Neural cell (in vitro differentiated cells): ENCODE data around the gene SPDEF. TPM values are rescaled to one million over a fixed set of nuclear protein-coding genes. Genes with fewer than 3 reads are reported as not detected.

Experiments
- H2AFZ ChIP-seq: fragments of 200-600, 300-800 bp; sonication (generic), shearing (Covaris generic); 2 replicates; pipeline ENCODE4 v1.6.0; 2014; ENCODE audit warnings: low read depth, mild to moderate bottlenecking, antibody characterized with exemption, low read length, moderate library complexity
- H3F3A ChIP-seq: fragments of 200-600 bp; shearing (Covaris generic); 2 replicates; pipeline ENCODE4 v1.6.1; 2016; ENCODE audit warnings: mild to moderate bottlenecking, moderate library complexity, mixed read lengths, antibody characterized with exemption, low read length; ENCODE audit not compliant: insufficient read depth, poor library complexity, severe bottlenecking
- H3K27ac ChIP-seq: fragments of 200-600, 300-800 bp; sonication (generic), shearing (Covaris generic); 2 replicates; pipeline ENCODE4 v1.5.1; 2014; ENCODE audit warnings: mild to moderate bottlenecking, low read length, moderate library complexity
- H3K27me3 ChIP-seq: fragments of 300-800, 200-600 bp; sonication (generic), shearing (Covaris generic); 2 replicates; pipeline ENCODE4 v1.6.0; 2014; ENCODE audit warnings: mild to moderate bottlenecking, low read depth, low read length, moderate library complexity; ENCODE audit not compliant: insufficient read depth
- H3K36me3 ChIP-seq: fragments of 300-800, 200-600 bp; sonication (generic), shearing (Covaris generic); 2 replicates; pipeline ENCODE4 v1.5.1; 2014; ENCODE audit warnings: mild to moderate bottlenecking, antibody characterized with exemption, low read length, moderate library complexity; ENCODE audit not compliant: insufficient read depth
- H3K4me2 ChIP-seq: fragments of 300-800, 200-600 bp; sonication (generic), shearing (Covaris generic); 2 replicates; pipeline ENCODE4 v1.6.0; 2014; ENCODE audit warnings: mild to moderate bottlenecking, low read length
- H3K4me3 ChIP-seq: fragments of 300-800, 200-600 bp; sonication (generic), shearing (Covaris generic); 2 replicates; pipeline ENCODE4 v1.5.1; 2014; ENCODE audit warnings: mild to moderate bottlenecking, low read length, moderate library complexity
- H3K79me2 ChIP-seq: fragments of 200-600 bp; shearing (Covaris generic); replicated peaks from 2 replicates; pipeline ENCODE4 v1.6.0; 2014; ENCODE audit warnings: mild to moderate bottlenecking, low read length, moderate library complexity; ENCODE audit not compliant: insufficient read depth
- H3K9ac ChIP-seq: fragments of 300-800, 200-600 bp; sonication (generic), shearing (Covaris generic); 2 replicates; pipeline ENCODE4 v1.6.1; 2016; ENCODE audit warnings: mild to moderate bottlenecking, low read length, mixed read lengths
- H3K9me2 ChIP-seq: fragments of 200-600 bp; shearing (Covaris generic); 2 replicates; pipeline ENCODE4 v1.6.1; 2016; ENCODE audit warnings: mild to moderate bottlenecking, low read length, mixed read lengths; ENCODE audit not compliant: insufficient read depth
- H3K9me3 ChIP-seq: fragments of 200-600, 300-800 bp; sonication (generic), shearing (Covaris generic); 2 replicates; pipeline ENCODE4 v1.6.1; 2016; ENCODE audit warnings: mild to moderate bottlenecking, mixed run types, low read length, moderate library complexity, mixed read lengths
- H4K20me1 ChIP-seq: fragments of 200-600 bp; shearing (Covaris generic); 2 replicates; pipeline ENCODE4 v1.6.1; 2016; ENCODE audit warnings: mild to moderate bottlenecking, mixed run types; ENCODE audit not compliant: insufficient read depth
- EP300 ChIP-seq: fragments of 450-650 bp; conservative IDR thresholded peaks from 2 replicates; pipeline ENCODE4 v1.6.1; 2014; ENCODE audit warnings: antibody characterized with exemption, mild to moderate bottlenecking, moderate library complexity; ENCODE audit not compliant: poor library complexity, severe bottlenecking
- EZH2 ChIP-seq: fragments of 200-600, 300-800 bp; shearing (Covaris generic), sonication (generic); IDR thresholded peaks from 2 replicates; pipeline ENCODE4 v1.6.1; 2014; ENCODE audit warnings: antibody characterized with exemption, low read length, borderline replicate concordance, mild to moderate bottlenecking; ENCODE audit not compliant: insufficient read depth, poor library complexity, severe bottlenecking
- MXI1 ChIP-seq: fragments of 450-650 bp; conservative IDR thresholded peaks from 2 replicates; pipeline ENCODE4 v1.6.1; 2014; ENCODE audit warnings: antibody characterized with exemption, mild to moderate bottlenecking; ENCODE audit not compliant: poor library complexity, severe bottlenecking
- POLR2AphosphoS5 ChIP-seq: IDR thresholded peaks from 2 replicates; pipeline ENCODE4 v1.6.1; 2012
- RAD21 ChIP-seq: fragments of 450-650 bp; conservative IDR thresholded peaks from 2 replicates; pipeline ENCODE4 v1.6.1; 2014; ENCODE audit warnings: antibody characterized with exemption, mild to moderate bottlenecking, moderate library complexity
- SMC3 ChIP-seq: fragments of 450-650 bp; conservative IDR thresholded peaks from 2 replicates; pipeline ENCODE4 v1.6.1; 2014; ENCODE audit warnings: antibody characterized with exemption, mild to moderate bottlenecking, moderate library complexity; ENCODE audit not compliant: poor library complexity
- TAF1 ChIP-seq: IDR thresholded peaks from 2 replicates; pipeline ENCODE4 v1.6.1; 2012; ENCODE audit warnings: low read depth
- polyA plus RNA-seq: library from polyadenylated mRNA; depleted of rRNA; stranded (reverse); fragments of >200 nt; gene quantifications from 2 replicates; pipeline ENCODE4 v1.2.3, GENCODE V29; 2014
- TF ChIP-seq, protein P1 (sequence below): fragments of 450-650 bp; IDR thresholded peaks from 2 replicates; pipeline ENCODE4 v1.5.1; 2014; ENCODE audit warnings: antibody characterized with exemption, mild to moderate bottlenecking, moderate library complexity; ENCODE audit not compliant: poor library complexity, severe bottlenecking
- TF ChIP-seq, protein P2 (sequence below): IDR thresholded peaks from 2 replicates; pipeline ENCODE4 v1.6.1; 2012; ENCODE audit warnings: borderline replicate concordance

Gene SPDEF
- polyA plus RNA-seq, 1 donor from 2014 or later = 0.36 TPM

DNA sequence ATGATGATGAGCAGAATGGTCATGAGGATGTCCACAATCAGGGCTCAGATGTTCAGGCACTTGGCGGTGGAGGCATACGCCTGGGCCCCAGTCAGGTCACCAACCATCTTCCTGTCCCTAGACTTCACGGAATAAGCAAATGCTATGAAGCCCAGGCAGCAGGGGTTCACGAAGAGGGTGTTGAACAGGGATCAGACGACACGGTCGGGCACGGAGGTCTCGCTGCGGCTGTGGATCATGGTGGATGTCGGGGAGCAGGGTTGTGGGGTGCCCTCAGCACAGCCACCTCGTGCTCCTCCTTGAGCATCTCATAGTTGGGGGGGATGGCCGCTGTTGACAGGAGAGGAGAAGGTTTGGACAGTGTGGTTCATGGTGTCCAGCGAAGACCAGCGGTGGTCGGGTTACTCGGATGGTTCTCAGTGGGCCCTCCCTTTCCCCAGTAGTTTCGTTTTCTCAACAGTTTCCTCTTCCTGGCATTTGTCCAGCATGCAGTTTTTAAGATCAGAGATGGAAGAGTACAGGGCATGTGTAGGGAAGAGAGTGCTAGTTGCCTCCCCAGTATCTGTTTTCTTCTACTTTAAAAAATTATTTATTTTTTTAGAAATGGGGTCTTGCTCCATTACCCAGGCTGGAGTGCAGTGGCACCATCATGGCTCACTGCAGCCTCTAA, 20.3 kb upstream of the SPDEF start:
- Histone ChIP-seq H3F3A (no peaks in the 10 kb centered on the region), H3K36me3 (no peaks in the 10 kb centered on the region), H3K27me3 (no peaks in the 10 kb centered on the region), H3K4me2 (no peak overlapping the region), H3K4me3 (no peak overlapping the region), H2AFZ (no peak overlapping the region), H3K9ac (no peak overlapping the region), H3K79me2 (no peaks in the 10 kb centered on the region), H4K20me1 (no peaks in the 10 kb centered on the region), H3K27ac (no peak overlapping the region), H3K9me2 (no peaks in the 10 kb centered on the region), H3K9me3 (no peaks in the 10 kb centered on the region)
- TF ChIP-seq, protein P1, sequence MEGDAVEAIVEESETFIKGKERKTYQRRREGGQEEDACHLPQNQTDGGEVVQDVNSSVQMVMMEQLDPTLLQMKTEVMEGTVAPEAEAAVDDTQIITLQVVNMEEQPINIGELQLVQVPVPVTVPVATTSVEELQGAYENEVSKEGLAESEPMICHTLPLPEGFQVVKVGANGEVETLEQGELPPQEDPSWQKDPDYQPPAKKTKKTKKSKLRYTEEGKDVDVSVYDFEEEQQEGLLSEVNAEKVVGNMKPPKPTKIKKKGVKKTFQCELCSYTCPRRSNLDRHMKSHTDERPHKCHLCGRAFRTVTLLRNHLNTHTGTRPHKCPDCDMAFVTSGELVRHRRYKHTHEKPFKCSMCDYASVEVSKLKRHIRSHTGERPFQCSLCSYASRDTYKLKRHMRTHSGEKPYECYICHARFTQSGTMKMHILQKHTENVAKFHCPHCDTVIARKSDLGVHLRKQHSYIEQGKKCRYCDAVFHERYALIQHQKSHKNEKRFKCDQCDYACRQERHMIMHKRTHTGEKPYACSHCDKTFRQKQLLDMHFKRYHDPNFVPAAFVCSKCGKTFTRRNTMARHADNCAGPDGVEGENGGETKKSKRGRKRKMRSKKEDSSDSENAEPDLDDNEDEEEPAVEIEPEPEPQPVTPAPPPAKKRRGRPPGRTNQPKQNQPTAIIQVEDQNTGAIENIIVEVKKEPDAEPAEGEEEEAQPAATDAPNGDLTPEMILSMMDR = no peak
- no peak for TF ChIP-seq EP300
- no peak for TF ChIP-seq RAD21
- TF ChIP-seq EZH2 = no peak
- no peak for TF ChIP-seq TAF1

DNA sequence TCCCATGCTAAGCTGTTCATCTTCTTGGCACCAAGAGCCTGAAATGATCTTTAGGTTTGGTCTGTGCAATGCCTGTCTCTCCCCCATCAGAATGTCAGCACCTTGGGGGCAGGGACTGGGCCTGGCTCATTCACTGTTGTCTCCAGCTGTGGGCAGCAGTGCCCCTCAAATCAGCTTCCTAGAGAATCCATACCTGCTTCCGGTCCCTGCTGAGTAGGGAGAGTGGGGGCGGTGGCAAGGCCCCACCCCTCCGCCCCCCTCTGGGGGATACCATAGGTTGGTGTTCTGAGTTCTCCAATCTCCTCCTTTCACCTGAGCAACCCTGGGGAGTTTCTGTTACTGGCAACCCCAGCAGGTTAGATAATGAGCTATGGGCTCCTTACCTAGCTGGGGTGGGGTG, 19.2 kb upstream of the SPDEF start:
- Histone ChIP-seq H3K79me2 (no peaks in the 10 kb centered on the region), H3F3A (no peaks in the 10 kb centered on the region), H3K27me3 (no peaks in the 10 kb centered on the region), H3K9me2 (no peaks in the 10 kb centered on the region), H3K27ac (no peak overlapping the region), H4K20me1 (no peaks in the 10 kb centered on the region), H3K36me3 (no peaks in the 10 kb centered on the region), H3K4me2 (no peak overlapping the region), H3K4me3 (no peak overlapping the region), H3K9me3 (no peaks in the 10 kb centered on the region), H2AFZ (no peak overlapping the region), H3K9ac (no peak overlapping the region)
- TF ChIP-seq POLR2AphosphoS5 (no peak), EP300 (no peak), EZH2 (no peak), TAF1 (no peak), RAD21 (no peak), SMC3 (no peak), MXI1 (no peak)
- TF ChIP-seq, protein P2, sequence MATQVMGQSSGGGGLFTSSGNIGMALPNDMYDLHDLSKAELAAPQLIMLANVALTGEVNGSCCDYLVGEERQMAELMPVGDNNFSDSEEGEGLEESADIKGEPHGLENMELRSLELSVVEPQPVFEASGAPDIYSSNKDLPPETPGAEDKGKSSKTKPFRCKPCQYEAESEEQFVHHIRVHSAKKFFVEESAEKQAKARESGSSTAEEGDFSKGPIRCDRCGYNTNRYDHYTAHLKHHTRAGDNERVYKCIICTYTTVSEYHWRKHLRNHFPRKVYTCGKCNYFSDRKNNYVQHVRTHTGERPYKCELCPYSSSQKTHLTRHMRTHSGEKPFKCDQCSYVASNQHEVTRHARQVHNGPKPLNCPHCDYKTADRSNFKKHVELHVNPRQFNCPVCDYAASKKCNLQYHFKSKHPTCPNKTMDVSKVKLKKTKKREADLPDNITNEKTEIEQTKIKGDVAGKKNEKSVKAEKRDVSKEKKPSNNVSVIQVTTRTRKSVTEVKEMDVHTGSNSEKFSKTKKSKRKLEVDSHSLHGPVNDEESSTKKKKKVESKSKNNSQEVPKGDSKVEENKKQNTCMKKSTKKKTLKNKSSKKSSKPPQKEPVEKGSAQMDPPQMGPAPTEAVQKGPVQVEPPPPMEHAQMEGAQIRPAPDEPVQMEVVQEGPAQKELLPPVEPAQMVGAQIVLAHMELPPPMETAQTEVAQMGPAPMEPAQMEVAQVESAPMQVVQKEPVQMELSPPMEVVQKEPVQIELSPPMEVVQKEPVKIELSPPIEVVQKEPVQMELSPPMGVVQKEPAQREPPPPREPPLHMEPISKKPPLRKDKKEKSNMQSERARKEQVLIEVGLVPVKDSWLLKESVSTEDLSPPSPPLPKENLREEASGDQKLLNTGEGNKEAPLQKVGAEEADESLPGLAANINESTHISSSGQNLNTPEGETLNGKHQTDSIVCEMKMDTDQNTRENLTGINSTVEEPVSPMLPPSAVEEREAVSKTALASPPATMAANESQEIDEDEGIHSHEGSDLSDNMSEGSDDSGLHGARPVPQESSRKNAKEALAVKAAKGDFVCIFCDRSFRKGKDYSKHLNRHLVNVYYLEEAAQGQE = no peak
- TF ChIP-seq, protein P1 = no peak
